GM21447 (cell line): Measurements from ENCODE around the gene TMIGD2.

Source experiments
- ATAC-seq: cut with Tn5 transposase; IDR thresholded peaks from one replicate; pipeline ENCODE4 v1.9.1; 2021; ENCODE audit not compliant: unreplicated experiment

Gene TMIGD2

GRCh38 chr19:4326837-4327251 lies 24.7 kb upstream of the TMIGD2 start:
- no peak for ATAC-seq

GRCh38 chr19:4326215-4326836 lies 24.1 kb upstream of the TMIGD2 start:
- no peak for ATAC-seq

GRCh38 chr19:4324228-4324627 lies 22.0 kb upstream of the TMIGD2 start:
- no peak for ATAC-seq

- ATAC-seq, result no peak
Measured at GRCh38 chr19:4323692-4324091, 21.5 kb upstream of the TMIGD2 start.

- no peak for ATAC-seq
Measured at GRCh38 chr19:4322942-4323665, 20.9 kb upstream of the TMIGD2 start.

GRCh38 chr19:4320419-4320818 lies 18.2 kb upstream of the TMIGD2 start:
- no peak for ATAC-seq

GRCh38 chr19:4319067-4319718 lies 17.0 kb upstream of the TMIGD2 start:
- ATAC-seq, result no peak

- ATAC-seq, result no peak
Measured at GRCh38 chr19:4318460-4318859, 16.3 kb upstream of the TMIGD2 start.

- ATAC-seq, result no peak
Measured at GRCh38 chr19:4316956-4317355, 14.8 kb upstream of the TMIGD2 start.

GRCh38 chr19:4313847-4314490 lies 11.8 kb upstream of the TMIGD2 start:
- ATAC-seq, result no peak

- no peak for ATAC-seq
Measured at GRCh38 chr19:4310247-4311121, 8.3 kb upstream of the TMIGD2 start.

- no peak for ATAC-seq
Measured at GRCh38 chr19:4305659-4306058, 3.5 kb upstream of the TMIGD2 start.

- no peak for ATAC-seq
Measured at GRCh38 chr19:4305257-4305612, 3.0 kb upstream of the TMIGD2 start.

- no peak for ATAC-seq
Measured at GRCh38 chr19:4304538-4305256, 2.5 kb upstream of the TMIGD2 start, which contains the start of gene FSD1. Gene FSD1, plus strand, starts transcription at chr19:4304598. Its CDS starts 149 bp downstream, at chr19:4304747.

GRCh38 chr19:4303819-4304537 lies 1.8 kb upstream of the TMIGD2 start:
- ATAC-seq, result no peak

- no peak for ATAC-seq
Measured at GRCh38 chr19:4301590-4302242, 473 bp downstream of the TMIGD2 start.

- no peak for ATAC-seq
Measured at GRCh38 chr19:4300589-4300988, 1.6 kb downstream of the TMIGD2 start.

GRCh38 chr19:4298810-4299550 lies 3.2 kb downstream of the TMIGD2 start:
- ATAC-seq, result no peak
